HepG2 (cell line): ENCODE results near the gene CACNB4. TPM values are rescaled to one million over a fixed set of nuclear protein-coding genes. Genes with fewer than 3 reads are reported as not detected.

ENCODE experiments used
- ADNP ChIP-seq: sonication (generic); formaldehyde crosslinking; IDR thresholded peaks from 2 replicates; pipeline ENCODE4 v1.4.0; 2020; ENCODE audit warnings: missing genetic modification reagents
- AFF4 ChIP-seq: sonication (generic); formaldehyde crosslinking; IDR thresholded peaks from 2 replicates; pipeline ENCODE4 v1.4.0; 2020; ENCODE audit warnings: missing genetic modification reagents
- CREB1 ChIP-seq, 2 experiments: fragments of 450-650 bp in 1 of 2; IDR thresholded peaks; 2 replicates each; pipeline ENCODE4 v1.6.1; 2016 to 2017; ENCODE audit warnings: control low read depth in 1 of 2, mild to moderate bottlenecking in 1 of 2, missing compliant biosample characterization in 1 of 2, missing genetic modification characterization in 1 of 2
- ELF4 ChIP-seq: sonication (generic); formaldehyde crosslinking; IDR thresholded peaks from 2 replicates; pipeline ENCODE4 v1.5.0; 2020; ENCODE audit warnings: missing genetic modification reagents, mild to moderate bottlenecking, moderate library complexity, borderline replicate concordance
- ELK4 ChIP-seq: sonication (generic); formaldehyde crosslinking; IDR thresholded peaks from 2 replicates; pipeline ENCODE4 v1.9.0; 2021; ENCODE audit warnings: missing genetic modification reagents, borderline replicate concordance
- ERF ChIP-seq: IDR thresholded peaks from 2 replicates; pipeline ENCODE4 v1.6.1; 2018; ENCODE audit warnings: missing biosample characterization, missing genetic modification reagents
- LCORL ChIP-seq, 2 experiments: fragments of 450-650 bp in 1 of 2; sonication (generic) in 1 of 2; formaldehyde crosslinking in 1 of 2; IDR thresholded peaks; 2 replicates each; pipeline versions ENCODE4 v1.5.0 to v1.6.1; 2017 to 2020; ENCODE audit warnings: antibody characterized with exemption in 1 of 2, missing genetic modification reagents in 1 of 2
- NR1H2 ChIP-seq: sonication (generic); formaldehyde crosslinking; IDR thresholded peaks from 2 replicates; pipeline ENCODE4 v1.8.1; 2022; ENCODE audit warnings: low read depth, missing genetic modification reagents, borderline replicate concordance
- RFX3 ChIP-seq: IDR thresholded peaks from 2 replicates; pipeline ENCODE4 v1.6.1; 2016; ENCODE audit warnings: missing biosample characterization, missing genetic modification reagents
- RFX5 ChIP-seq: IDR thresholded peaks from 2 replicates; pipeline ENCODE4 v1.6.1; 2011; ENCODE audit warnings: low read depth, low read length, improper control_type of control experiment
- RORA ChIP-seq: sonication (generic); formaldehyde crosslinking; IDR thresholded peaks from 2 replicates; pipeline ENCODE4 v1.5.0; 2020; ENCODE audit warnings: mild to moderate bottlenecking, missing genetic modification reagents, moderate library complexity
- TMF1 ChIP-seq: sonication (generic); formaldehyde crosslinking; IDR thresholded peaks from 2 replicates; pipeline ENCODE4 v1.8.1; 2022; ENCODE audit warnings: low read depth, missing genetic modification reagents
- ZBTB26 ChIP-seq: IDR thresholded peaks from 2 replicates; pipeline ENCODE4 v1.6.1; 2016; ENCODE audit warnings: missing compliant biosample characterization, missing genetic modification reagents, borderline replicate concordance
- ZEB1 ChIP-seq: IDR thresholded peaks from 2 replicates; pipeline ENCODE4 v1.6.1; 2012; ENCODE audit warnings: mild to moderate bottlenecking, low read depth, inconsistent platforms; ENCODE audit not compliant: insufficient replicate concordance
- ZNF136 ChIP-seq: sonication (generic); formaldehyde crosslinking; IDR thresholded peaks from 2 replicates; pipeline ENCODE4 v1.8.1; 2022; ENCODE audit warnings: low read depth, mild to moderate bottlenecking, moderate library complexity, missing genetic modification reagents
- ZNF275 ChIP-seq: sonication (generic); formaldehyde crosslinking; IDR thresholded peaks from 2 replicates; pipeline ENCODE4 v1.8.0; 2022; ENCODE audit warnings: missing genetic modification reagents, mild to moderate bottlenecking, inconsistent platforms, borderline replicate concordance
- ZNF337 ChIP-seq: sonication (generic); formaldehyde crosslinking; IDR thresholded peaks from 2 replicates; pipeline ENCODE4 v1.5.1; 2020; ENCODE audit warnings: missing genetic modification reagents, low read depth, mild to moderate bottlenecking, borderline replicate concordance
- ZNF350 ChIP-seq: sonication (generic); formaldehyde crosslinking; IDR thresholded peaks from 2 replicates; pipeline ENCODE4 v1.4.0; 2020; ENCODE audit warnings: mild to moderate bottlenecking, low read depth, missing genetic modification reagents, borderline replicate concordance
- ZSCAN25 ChIP-seq: sonication (generic); formaldehyde crosslinking; IDR thresholded peaks from 2 replicates; pipeline ENCODE4 v1.8.0; 2022; ENCODE audit warnings: mild to moderate bottlenecking, missing genetic modification reagents
- polyA plus RNA-seq, 8 experiments: library from polyadenylated mRNA; depleted of rRNA in 3 of 8; stranded (reverse) in 7 of 8; unstranded in 1 of 8; fragments of >200 nt; fragmentation: Illumina TruSeq in 4 of 8; extraction: Trizol in 4 of 8; gene quantifications; 2 replicates each; pipeline versions ENCODE4 v1.2.1 to v1.2.3, GENCODE V29; 2011 to 2016; ENCODE audit warnings: low read depth in 4 of 8, missing spikeins in 1 of 8, mixed read lengths in 1 of 8; ENCODE audit not compliant: insufficient read depth in 1 of 8
- total RNA-seq, 5 experiments: library from RNA; depleted of rRNA; stranded (reverse); fragments of >200 nt; fragmentation: Illumina TruSeq; extraction: Trizol; gene quantifications; 2 replicates each; pipeline ENCODE4 v1.2.3, GENCODE V29; 2016; ENCODE audit warnings: low read depth in 1 of 5

The CACNB4 gene
- total and polyA plus RNA-seq, 2 of the 13 experiments (the other 11 are each of a cell fraction or from before 2014, with no cell fraction given) = 5.1 to 14.3 TPM

GRCh38 chr2:151853070-151853758 is 245.6 kb downstream of the CACNB4 start (continued):
- no peak for TF ChIP-seq CREB1 (IDR thresholded peaks at IDR 0.05)
- peak; percentile 53; the same call in 1 of the 2 replicates for TF ChIP-seq CREB1 (CRISPR knock-in tag; IDR thresholded peaks at IDR 0.05)
- no peak for TF ChIP-seq NR1H2 (CRISPR knock-in tag)
- TF ChIP-seq ZBTB26 (CRISPR knock-in tag) = no peak
- TF ChIP-seq RFX5 = no peak
- no peak for TF ChIP-seq ZNF275 (CRISPR knock-in tag)
- TF ChIP-seq ZNF136 (CRISPR knock-in tag) = no peak
- no peak for TF ChIP-seq ZEB1
- no peak for TF ChIP-seq ZNF350 (CRISPR knock-in tag)
- no peak for TF ChIP-seq ERF (CRISPR knock-in tag)
- TF ChIP-seq ZSCAN25 = no peak
- no peak for TF ChIP-seq ADNP
- no peak for TF ChIP-seq ZNF337 (CRISPR knock-in tag)
- no peak for TF ChIP-seq ELF4 (CRISPR knock-in tag)
- no peak for TF ChIP-seq AFF4 (CRISPR knock-in tag)
- TF ChIP-seq TMF1 = no peak
- no peak for TF ChIP-seq RORA
- no peak for TF ChIP-seq LCORL (IDR thresholded peaks at IDR 0.05)
- no peak for TF ChIP-seq LCORL (CRISPR knock-in tag; IDR thresholded peaks at IDR 0.05)
- TF ChIP-seq ELK4 (CRISPR knock-in tag) = no peak
- no peak for TF ChIP-seq RFX3 (CRISPR knock-in tag)
